Liver (tissue), 9 donors: ENCODE data around the gene NR5A1. TPM values are rescaled to one million over a fixed set of nuclear protein-coding genes. Genes with fewer than 3 reads are reported as not detected.

Experiments
- DNase-seq: peaks from one replicate; pipeline ENCODE4 v3.0.0-alpha.2; 2017; ENCODE audit warnings: low spot score
- H3K27ac ChIP-seq, 2 donors: one replicate each; pipeline ENCODE4 v1.7.0; 2013; ENCODE audit warnings: inconsistent platforms in 2 of 2, low read length in 2 of 2, control low read depth in 1 of 2, low read depth in 1 of 2, mild to moderate bottlenecking in 1 of 2
- H3K27me3 ChIP-seq, 4 donors: one replicate each; pipeline versions ENCODE4 v1.6.1 to v1.7.0; 2013; ENCODE audit warnings: low read length in 3 of 4, inconsistent platforms in 1 of 4, mild to moderate bottlenecking in 1 of 4, moderate library complexity in 1 of 4; ENCODE audit not compliant: control insufficient read depth in 4 of 4, insufficient read depth in 4 of 4
- H3K36me3 ChIP-seq, 4 donors: one replicate each; pipeline versions ENCODE4 v1.6.1 to v1.7.0; 2013; ENCODE audit warnings: low read length in 3 of 4, mild to moderate bottlenecking in 3 of 4, low read depth in 1 of 4, moderate library complexity in 1 of 4; ENCODE audit not compliant: control insufficient read depth in 4 of 4, insufficient read depth in 3 of 4
- H3K4me1 ChIP-seq, 4 donors: one replicate each; pipeline versions ENCODE4 v1.6.1 to v1.7.0; 2013; ENCODE audit warnings: low read length in 3 of 4, mild to moderate bottlenecking in 3 of 4, moderate library complexity in 1 of 4; ENCODE audit not compliant: control insufficient read depth in 4 of 4, insufficient read depth in 4 of 4
- H3K4me3 ChIP-seq, 3 donors: one replicate each; pipeline versions ENCODE4 v1.6.1 to v1.7.0; 2013; ENCODE audit warnings: low read length in 3 of 3, control low read depth in 1 of 3, low read depth in 1 of 3, mild to moderate bottlenecking in 1 of 3
- H3K9ac ChIP-seq, 2 donors: one replicate each; pipeline ENCODE4 v1.7.0; 2013; ENCODE audit warnings: low read length in 2 of 2, mild to moderate bottlenecking in 2 of 2, moderate library complexity in 2 of 2, control low read depth in 1 of 2, low read depth in 1 of 2
- H3K9me3 ChIP-seq, 4 donors: one replicate each; pipeline versions ENCODE4 v1.6.1 to v1.7.0; 2013; ENCODE audit warnings: low read length in 3 of 4; ENCODE audit not compliant: control insufficient read depth in 4 of 4
- CTCF ChIP-seq: fragments of 150-350 bp; IDR thresholded peaks from 2 replicates; pipeline ENCODE4 v1.5.1; 2017; ENCODE audit warnings: improper control_type of control experiment, low read depth, low read length; ENCODE audit not compliant: missing input control
- FOXA2 ChIP-seq: IDR thresholded peaks from 2 replicates; pipeline ENCODE4 v1.6.1; 2016; ENCODE audit warnings: antibody characterized with exemption
- GABPA ChIP-seq, 2 donors: IDR thresholded peaks in 1 of 2; conservative IDR thresholded peaks in 1 of 2; 2 replicates each; pipeline ENCODE4 v1.6.1; 2016; ENCODE audit warnings: antibody characterized with exemption in 2 of 2, mild to moderate bottlenecking in 1 of 2, moderate library complexity in 1 of 2
- JUND ChIP-seq, 2 donors: IDR thresholded peaks; 2 replicates each; pipeline ENCODE4 v1.6.1; 2016; ENCODE audit warnings: antibody characterized with exemption in 2 of 2
- NR2F2 ChIP-seq: IDR thresholded peaks from 2 replicates; pipeline ENCODE4 v1.6.1; 2016; ENCODE audit warnings: antibody characterized with exemption
- RAD21 ChIP-seq, 2 donors: IDR thresholded peaks; 2 replicates each; pipeline ENCODE4 v1.6.1; 2016; ENCODE audit warnings: antibody characterized with exemption in 2 of 2, mild to moderate bottlenecking in 2 of 2
- RXRA ChIP-seq, 2 donors: IDR thresholded peaks; 2 replicates each; pipeline ENCODE4 v1.6.1; 2017 to 2018; ENCODE audit warnings: antibody characterized with exemption in 2 of 2, mild to moderate bottlenecking in 1 of 2
- SP1 ChIP-seq: IDR thresholded peaks from 2 replicates; pipeline ENCODE4 v1.6.1; 2018; ENCODE audit warnings: antibody characterized with exemption, mild to moderate bottlenecking
- TAF1 ChIP-seq: conservative IDR thresholded peaks from 2 replicates; pipeline ENCODE4 v1.6.1; 2016; ENCODE audit warnings: antibody characterized with exemption, mild to moderate bottlenecking
- YY1 ChIP-seq: IDR thresholded peaks from 2 replicates; pipeline ENCODE4 v1.6.1; 2016; ENCODE audit warnings: antibody characterized with exemption, mild to moderate bottlenecking
- WGBS: extraction: QIAGEN DNeasy Blood & Tissue Kit; methylation state at CpG from one replicate; pipeline ENCODE4 v1.1.7; 2013; 5-methylcytosine and 5-hydroxymethylcytosine counted together
- polyA plus RNA-seq, 2 donors: library from polyadenylated mRNA; stranded (reverse) in 1 of 2; unstranded in 1 of 2; fragments of 200-250 nt in 1 of 2; fragments of >200 nt in 1 of 2; fragmentation: Nextera tagmentation in 1 of 2; extraction: Ambion mirVana in 1 of 2; gene quantifications; one replicate each; pipeline versions ENCODE4 v1.2.1 to v1.2.3, GENCODE V29; 2013 to 2015
- total RNA-seq, 2 donors: library from RNA; depleted of rRNA; stranded (reverse); fragments of >200 nt; gene quantifications; one replicate each; pipeline ENCODE4 v1.2.3, GENCODE V29; 2014
- TF ChIP-seq, protein P1 (sequence below): IDR thresholded peaks from 2 replicates; pipeline ENCODE4 v1.6.1; 2016; ENCODE audit warnings: antibody characterized with exemption
- TF ChIP-seq, protein P2 (sequence below): IDR thresholded peaks from 2 replicates; pipeline ENCODE4 v1.6.1; 2016; ENCODE audit warnings: antibody characterized with exemption
- TF ChIP-seq, protein P3 (sequence below): IDR thresholded peaks from 2 replicates; pipeline ENCODE4 v1.6.1; 2016; ENCODE audit warnings: antibody characterized with exemption, mild to moderate bottlenecking
- donor health status: healthy.
- donor health status: healthy.
- donor health status: healthy.
- donor health status: healthy.
- donor health status: healthy.

The NR5A1 gene
- total and polyA plus RNA-seq, 4 donors = not detected

DNA sequence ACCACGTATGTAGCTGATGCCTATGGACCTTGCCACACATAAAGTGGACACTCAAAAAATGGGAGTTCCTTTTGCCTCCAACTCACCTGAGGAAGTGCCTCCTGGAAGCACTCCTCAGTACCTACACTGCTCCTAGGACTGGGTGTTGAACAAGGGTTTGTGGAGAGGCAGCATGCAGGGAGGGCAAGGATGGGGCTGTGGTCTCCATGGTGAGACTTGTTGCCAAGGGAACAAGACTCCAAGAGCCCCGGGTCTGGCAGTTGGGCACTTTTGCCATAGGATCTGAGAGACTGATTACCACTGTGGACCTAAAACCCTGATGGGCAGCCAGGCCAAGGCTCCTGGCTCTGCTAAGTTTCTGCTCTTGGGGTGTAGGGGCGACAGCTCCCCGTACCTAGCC is 6.9 kb upstream of the NR5A1 start (continued):
- TF ChIP-seq CTCF = no peak
- no peak for TF ChIP-seq TAF1
- no peak for TF ChIP-seq RAD21 (IDR thresholded peaks at IDR 0.05)
- no peak for TF ChIP-seq FOXA2
- TF ChIP-seq NR2F2 = no peak
- no peak for TF ChIP-seq SP1

DNA sequence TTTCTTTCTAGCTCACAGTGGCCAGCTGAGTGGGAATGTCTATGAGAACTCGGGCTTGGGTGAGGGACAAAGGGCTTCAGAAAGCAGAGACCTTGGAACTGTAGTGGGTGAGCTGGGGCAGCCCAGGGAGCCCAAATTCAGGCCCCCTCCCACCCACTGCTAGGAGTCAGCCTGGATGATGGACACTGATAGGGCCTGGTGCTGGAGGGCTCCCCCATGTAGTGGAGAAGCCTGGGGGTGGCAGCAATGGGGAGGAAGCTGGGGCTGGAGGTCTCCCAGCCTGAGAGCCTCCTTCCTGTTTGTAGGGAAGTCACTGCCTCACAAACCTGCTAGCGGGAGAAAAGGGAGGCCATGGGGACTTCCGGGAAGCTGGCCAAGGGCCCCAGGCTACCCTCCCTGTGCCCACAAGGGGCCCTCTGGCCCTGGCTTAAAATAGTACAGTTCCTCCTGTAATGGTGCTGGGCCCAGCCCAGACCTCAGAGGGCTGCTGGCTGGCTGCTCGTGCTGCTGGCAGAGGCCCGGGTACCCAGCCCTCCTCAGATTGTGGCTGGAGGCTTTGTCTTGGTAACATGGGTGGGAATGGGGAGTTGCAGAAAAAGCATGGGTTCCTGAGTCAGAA is 6.3 kb upstream of the NR5A1 start:
- H3K4me1 ChIP-seq = peaks cover 5 to 20% (median 12%) of the 10 kb centered on the region in 4 donors
- no peaks in the 10 kb centered on the region for H3K36me3 ChIP-seq
- H3K9me3 ChIP-seq = no peaks in the 10 kb centered on the region
- H3K27me3 ChIP-seq = no peaks in the 10 kb centered on the region
- 67% methylated on average over 5 of the region's 5 CpGs for WGBS
- no peak overlapping the region for H3K27ac ChIP-seq
- DNase-seq = no peak
- TF ChIP-seq, protein P1, sequence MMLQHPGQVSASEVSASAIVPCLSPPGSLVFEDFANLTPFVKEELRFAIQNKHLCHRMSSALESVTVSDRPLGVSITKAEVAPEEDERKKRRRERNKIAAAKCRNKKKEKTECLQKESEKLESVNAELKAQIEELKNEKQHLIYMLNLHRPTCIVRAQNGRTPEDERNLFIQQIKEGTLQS = no peak
- no peak for TF ChIP-seq RXRA (IDR thresholded peaks at IDR 0.05)
- TF ChIP-seq, protein P2, sequence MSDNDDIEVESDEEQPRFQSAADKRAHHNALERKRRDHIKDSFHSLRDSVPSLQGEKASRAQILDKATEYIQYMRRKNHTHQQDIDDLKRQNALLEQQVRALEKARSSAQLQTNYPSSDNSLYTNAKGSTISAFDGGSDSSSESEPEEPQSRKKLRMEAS = no peak
- TF ChIP-seq YY1 = no peak
- no peak for TF ChIP-seq RAD21 (IDR thresholded peaks at IDR 0.05)
- no peak for TF ChIP-seq JUND (IDR thresholded peaks at IDR 0.05)
- TF ChIP-seq CTCF = no peak
- no peak for TF ChIP-seq GABPA (IDR thresholded peaks at IDR 0.05 in 1 of 2, conservative IDR thresholded peaks at IDR 0.05 in 1 of 2)
- TF ChIP-seq, protein P3, sequence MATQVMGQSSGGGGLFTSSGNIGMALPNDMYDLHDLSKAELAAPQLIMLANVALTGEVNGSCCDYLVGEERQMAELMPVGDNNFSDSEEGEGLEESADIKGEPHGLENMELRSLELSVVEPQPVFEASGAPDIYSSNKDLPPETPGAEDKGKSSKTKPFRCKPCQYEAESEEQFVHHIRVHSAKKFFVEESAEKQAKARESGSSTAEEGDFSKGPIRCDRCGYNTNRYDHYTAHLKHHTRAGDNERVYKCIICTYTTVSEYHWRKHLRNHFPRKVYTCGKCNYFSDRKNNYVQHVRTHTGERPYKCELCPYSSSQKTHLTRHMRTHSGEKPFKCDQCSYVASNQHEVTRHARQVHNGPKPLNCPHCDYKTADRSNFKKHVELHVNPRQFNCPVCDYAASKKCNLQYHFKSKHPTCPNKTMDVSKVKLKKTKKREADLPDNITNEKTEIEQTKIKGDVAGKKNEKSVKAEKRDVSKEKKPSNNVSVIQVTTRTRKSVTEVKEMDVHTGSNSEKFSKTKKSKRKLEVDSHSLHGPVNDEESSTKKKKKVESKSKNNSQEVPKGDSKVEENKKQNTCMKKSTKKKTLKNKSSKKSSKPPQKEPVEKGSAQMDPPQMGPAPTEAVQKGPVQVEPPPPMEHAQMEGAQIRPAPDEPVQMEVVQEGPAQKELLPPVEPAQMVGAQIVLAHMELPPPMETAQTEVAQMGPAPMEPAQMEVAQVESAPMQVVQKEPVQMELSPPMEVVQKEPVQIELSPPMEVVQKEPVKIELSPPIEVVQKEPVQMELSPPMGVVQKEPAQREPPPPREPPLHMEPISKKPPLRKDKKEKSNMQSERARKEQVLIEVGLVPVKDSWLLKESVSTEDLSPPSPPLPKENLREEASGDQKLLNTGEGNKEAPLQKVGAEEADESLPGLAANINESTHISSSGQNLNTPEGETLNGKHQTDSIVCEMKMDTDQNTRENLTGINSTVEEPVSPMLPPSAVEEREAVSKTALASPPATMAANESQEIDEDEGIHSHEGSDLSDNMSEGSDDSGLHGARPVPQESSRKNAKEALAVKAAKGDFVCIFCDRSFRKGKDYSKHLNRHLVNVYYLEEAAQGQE = no peak
- no peak overlapping the region for H3K9ac ChIP-seq
- no peak overlapping the region for H3K4me3 ChIP-seq
